ENCODE results near the gene CCNE1. TPM values are rescaled to one million over a fixed set of nuclear protein-coding genes. Genes with fewer than 3 reads are reported as not detected.
A peak's percentile ranks its signal among the peaks of the same experiment; 100 is the strongest.
"Not testable (repeated sequence)": the region's sequence is repeated elsewhere in the genome, so short reads cannot be mapped to it uniquely, and the experiment has no call there.

The CCNE1 gene
- total and polyA plus RNA-seq, 2 donors, result 2.2 to 3.8 TPM

GRCh38 chr19:29798774-29799497 is 12.9 kb upstream of the CCNE1 start:
- Histone ChIP-seq H3K27ac (ENCODE audit: low read depth) (no peak overlapping the region), H3K4me3 (ENCODE audit: low read depth, low read length) (no peak overlapping the region), H3K36me3 (ENCODE audit: insufficient read depth) (no peaks in the 10 kb centered on the region), H3K4me1 (ENCODE audit: insufficient read depth) (no peaks in the 10 kb centered on the region)
- no peak for DNase-seq (ENCODE audit: extremely low spot score)
- WGBS, result 39% methylated on average over 9 of the region's 9 CpGs

DNA sequence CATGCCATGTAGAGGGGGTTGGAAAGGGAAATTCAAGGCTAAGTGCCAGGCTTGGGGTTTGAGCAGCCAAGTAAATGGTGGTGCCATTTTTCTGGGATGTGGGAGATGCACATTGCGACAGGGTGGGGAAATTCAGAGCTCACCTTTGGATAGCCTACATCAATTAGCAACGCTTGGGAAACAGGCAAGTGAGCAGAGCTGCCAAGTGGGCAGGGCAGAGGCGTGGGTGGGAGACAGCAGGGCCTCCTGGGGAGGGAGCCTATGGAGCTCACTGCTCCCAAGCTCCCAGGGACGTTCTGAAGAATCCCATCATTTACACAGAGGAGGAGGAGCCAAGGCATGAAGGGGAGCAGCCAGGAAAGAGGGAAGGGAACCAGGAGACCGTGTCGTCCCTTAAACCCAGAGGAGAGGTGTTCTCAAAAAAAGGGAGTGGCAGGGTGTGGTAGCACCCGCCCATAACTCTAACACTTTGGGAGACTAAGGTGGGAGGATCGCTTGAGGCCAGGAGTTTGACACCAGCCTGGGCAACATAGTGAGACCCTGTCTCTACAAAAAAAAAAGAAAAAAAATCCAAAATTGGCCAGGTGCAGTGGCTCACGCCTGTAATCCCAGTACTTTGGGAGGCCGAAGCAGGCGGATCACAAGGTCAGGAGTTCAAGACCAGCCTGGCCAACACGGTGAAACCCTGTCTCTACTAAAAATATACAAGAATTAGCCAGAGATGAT is 11.5 kb upstream of the CCNE1 start:
- DNase-seq (ENCODE audit: extremely low spot score), result no peak
- no peaks in the 10 kb centered on the region for H3K36me3 ChIP-seq (ENCODE audit: insufficient read depth)
- no peaks in the 10 kb centered on the region for H3K4me1 ChIP-seq (ENCODE audit: insufficient read depth)
- no peak overlapping the region for H3K4me3 ChIP-seq (ENCODE audit: low read depth, low read length)
- WGBS, result 70% methylated on average over 12 of the region's 12 CpGs
- H3K27ac ChIP-seq (ENCODE audit: low read depth), result no peak overlapping the region

- not testable (repeated sequence) for H3K27ac ChIP-seq (ENCODE audit: low read depth); H3K36me3 ChIP-seq (ENCODE audit: insufficient read depth); H3K4me1 ChIP-seq (ENCODE audit: insufficient read depth); H3K4me3 ChIP-seq (ENCODE audit: low read depth, low read length); DNase-seq (ENCODE audit: extremely low spot score)
- WGBS, result 90% methylated on average over 13 of the region's 13 CpGs
Measured at GRCh38 chr19:29803951-29804350, 7.8 kb upstream of the CCNE1 start.

DNA sequence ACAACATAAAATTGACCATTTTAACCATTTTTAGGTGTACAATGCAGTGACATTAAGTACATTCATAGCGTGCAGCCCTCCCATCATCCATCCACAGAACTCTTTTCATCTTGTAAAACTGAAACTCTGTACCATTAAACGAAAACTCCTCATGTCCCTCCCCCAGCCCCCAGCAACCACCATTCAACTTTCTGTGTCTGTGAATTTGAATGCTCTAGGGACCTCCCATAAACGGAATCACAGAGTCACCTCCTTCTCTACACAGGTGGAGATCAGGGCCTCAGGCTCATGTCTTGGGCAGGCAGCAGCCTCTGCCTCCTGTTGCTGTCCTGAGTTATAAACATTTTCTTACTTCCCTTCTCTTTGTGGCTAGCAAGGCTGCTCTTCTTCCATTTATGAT is 7.3 kb upstream of the CCNE1 start:
- H3K4me3 ChIP-seq (ENCODE audit: low read depth, low read length), result no peak overlapping the region
- no peaks in the 10 kb centered on the region for H3K4me1 ChIP-seq (ENCODE audit: insufficient read depth)
- no peak overlapping the region for H3K27ac ChIP-seq (ENCODE audit: low read depth)
- WGBS, result 62% methylated on average over 3 of the region's 3 CpGs
- no peak for DNase-seq (ENCODE audit: extremely low spot score)
- H3K36me3 ChIP-seq (ENCODE audit: insufficient read depth), result no peaks in the 10 kb centered on the region

- DNase-seq (ENCODE audit: extremely low spot score), result no peak
- no peaks in the 10 kb centered on the region for H3K4me1 ChIP-seq (ENCODE audit: insufficient read depth)
- H3K27ac ChIP-seq (ENCODE audit: low read depth), result no peak overlapping the region
- 79% methylated on average over 18 of the region's 18 CpGs for WGBS
- H3K4me3 ChIP-seq (ENCODE audit: low read depth, low read length), result no peak overlapping the region
- H3K36me3 ChIP-seq (ENCODE audit: insufficient read depth), result no peaks in the 10 kb centered on the region
Measured at GRCh38 chr19:29805031-29805965, 6.5 kb upstream of the CCNE1 start.

- no peak overlapping the region for H3K27ac ChIP-seq (ENCODE audit: low read depth)
- H3K4me3 ChIP-seq (ENCODE audit: low read depth, low read length), result no peak overlapping the region
- H3K36me3 ChIP-seq (ENCODE audit: insufficient read depth), result no peaks in the 10 kb centered on the region
- 71% methylated on average over 10 of the region's 10 CpGs for WGBS
- H3K4me1 ChIP-seq (ENCODE audit: insufficient read depth), result no peaks in the 10 kb centered on the region
- no peak for DNase-seq (ENCODE audit: extremely low spot score)
Measured at GRCh38 chr19:29806098-29806866, 5.5 kb upstream of the CCNE1 start.

- Histone ChIP-seq H3K4me1 (ENCODE audit: insufficient read depth) (no peaks in the 10 kb centered on the region), H3K36me3 (ENCODE audit: insufficient read depth) (no peaks in the 10 kb centered on the region), H3K4me3 (ENCODE audit: low read depth, low read length) (no peak overlapping the region), H3K27ac (ENCODE audit: low read depth) (no peak overlapping the region)
- no peak for DNase-seq (ENCODE audit: extremely low spot score)
- 79% methylated on average over 6 of the region's 6 CpGs for WGBS
Measured at GRCh38 chr19:29807178-29807577, 4.6 kb upstream of the CCNE1 start.

GRCh38 chr19:29807870-29808405 is 3.9 kb upstream of the CCNE1 start:
- 95% methylated on average over 8 of the region's 8 CpGs for WGBS
- Histone ChIP-seq H3K36me3 (ENCODE audit: insufficient read depth) (no peaks in the 10 kb centered on the region), H3K27ac (ENCODE audit: low read depth) (no peak overlapping the region), H3K4me1 (ENCODE audit: insufficient read depth) (peaks cover 2% of the 10 kb centered on the region), H3K4me3 (ENCODE audit: low read depth, low read length) (no peak overlapping the region)
- DNase-seq (ENCODE audit: extremely low spot score), result no peak

GRCh38 chr19:29809795-29810503 is 1.8 kb upstream of the CCNE1 start:
- H3K27ac ChIP-seq (ENCODE audit: low read depth), result no peak overlapping the region
- H3K36me3 ChIP-seq (ENCODE audit: insufficient read depth), result no peaks in the 10 kb centered on the region
- no peak for DNase-seq (ENCODE audit: extremely low spot score)
- WGBS, result 73% methylated on average over 3 of the region's 3 CpGs
- peaks cover 2% of the 10 kb centered on the region for H3K4me1 ChIP-seq (ENCODE audit: insufficient read depth)
- no peak overlapping the region for H3K4me3 ChIP-seq (ENCODE audit: low read depth, low read length)

GRCh38 chr19:29810504-29810871 is 1.3 kb upstream of the CCNE1 start:
- no peak overlapping the region for H3K4me3 ChIP-seq (ENCODE audit: low read depth, low read length)
- H3K36me3 ChIP-seq (ENCODE audit: insufficient read depth), result no peaks in the 10 kb centered on the region
- H3K4me1 ChIP-seq (ENCODE audit: insufficient read depth), result peaks cover 2% of the 10 kb centered on the region
- H3K27ac ChIP-seq (ENCODE audit: low read depth), result no peak overlapping the region
- 84% methylated on average over 4 of the region's 4 CpGs for WGBS
- DNase-seq (ENCODE audit: extremely low spot score), result no peak

- whole genome bisulfite sequencing, result 3% methylated on average over 95 of the region's 104 CpGs
- H3K27ac ChIP-seq (ENCODE audit: low read depth), result no peak overlapping the region
- no peak for DNase-seq (ENCODE audit: extremely low spot score)
Measured at GRCh38 chr19:29812080-29812880, 489 bp downstream of the CCNE1 start.

DNA sequence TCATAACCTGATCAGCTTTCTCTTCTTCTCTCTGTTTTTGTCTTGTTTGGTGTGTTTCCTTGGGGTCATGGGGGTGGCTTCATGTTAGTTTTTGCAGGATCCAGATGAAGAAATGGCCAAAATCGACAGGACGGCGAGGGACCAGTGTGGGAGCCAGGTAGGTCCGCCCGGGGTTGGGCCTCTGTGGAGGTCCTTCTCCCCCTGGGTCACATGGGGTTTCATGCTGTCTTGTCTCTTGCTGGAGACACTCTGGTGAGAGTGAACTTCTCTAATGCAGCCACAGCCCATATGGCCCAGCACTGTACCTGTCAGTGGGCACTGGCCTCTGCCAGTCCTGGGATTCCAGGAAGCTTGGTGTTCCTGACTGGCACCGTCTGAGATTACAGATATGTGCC is 1.1 kb downstream of the CCNE1 start:
- H3K27ac ChIP-seq (ENCODE audit: low read depth), result no peak overlapping the region

More at GRCh38 chr19:29812080-29812880, 489 bp downstream of the CCNE1 start:
- Histone ChIP-seq H3K4me1 (ENCODE audit: insufficient read depth) (peaks cover 2% of the 10 kb centered on the region), H3K36me3 (ENCODE audit: insufficient read depth) (no peaks in the 10 kb centered on the region), H3K4me3 (ENCODE audit: low read depth, low read length) (peak overlapping the region; percentile 88)

More for the DNA sequence above, 1.1 kb downstream of the CCNE1 start:
- WGBS, result 77% methylated on average over 6 of the region's 6 CpGs
- Histone ChIP-seq H3K36me3 (ENCODE audit: insufficient read depth) (no peaks in the 10 kb centered on the region), H3K4me3 (ENCODE audit: low read depth, low read length) (no peak overlapping the region), H3K4me1 (ENCODE audit: insufficient read depth) (peaks cover 2% of the 10 kb centered on the region)
- no peak for DNase-seq (ENCODE audit: extremely low spot score)

Data from urinary bladder (tissue), 4 donors.